Breast epithelium (tissue), 4 donors: ENCODE results near the gene ZC3H7A. TPM values are rescaled to one million over a fixed set of nuclear protein-coding genes. Genes with fewer than 3 reads are reported as not detected.

ENCODE experiments used
- DNase-seq, 2 donors: peaks; one replicate each; pipeline ENCODE4 v3.0.0-alpha.2; 2019; ENCODE audit warnings: low spot score in 2 of 2
- H3K27ac ChIP-seq, 2 donors: fragments of 200-600 bp; sonication (generic) in 1 of 2; one replicate each; pipeline ENCODE4 v1.5.1; 2016 to 2019; ENCODE audit warnings: mild to moderate bottlenecking in 1 of 2
- H3K27me3 ChIP-seq, 2 donors: fragments of 200-600 bp; sonication (generic) in 1 of 2; one replicate each; pipeline versions ENCODE4 v1.5.1 to v1.6.0; 2017 to 2019; ENCODE audit warnings: control low read depth in 1 of 2, mild to moderate bottlenecking in 1 of 2
- H3K36me3 ChIP-seq: fragments of 200-600 bp; one replicate; pipeline ENCODE4 v1.5.1; 2019
- H3K4me1 ChIP-seq, 2 donors: fragments of 200-600 bp; sonication (generic); one replicate each; pipeline ENCODE4 v1.5.1; 2016 to 2019; ENCODE audit warnings: control low read depth in 1 of 2
- H3K4me3 ChIP-seq, 3 donors: fragments of 200-600 bp; sonication (generic); 1 replicate in 2 of 3; 2 replicates in 1 of 3; pipeline ENCODE4 v1.5.1; 2016 to 2019; ENCODE audit warnings: mild to moderate bottlenecking in 3 of 3, moderate library complexity in 2 of 3
- H3K9me3 ChIP-seq, 2 donors: fragments of 200-600 bp; sonication (generic) in 1 of 2; one replicate each; pipeline ENCODE4 v1.5.1; 2016 to 2019; ENCODE audit warnings: control low read depth in 1 of 2
- CTCF ChIP-seq, 3 donors: fragments of 450-650 bp; IDR thresholded peaks; one replicate each; pipeline ENCODE4 v1.5.1; 2016 to 2017; ENCODE audit warnings: antibody characterized with exemption in 3 of 3, mild to moderate bottlenecking in 3 of 3, moderate library complexity in 3 of 3
- POLR2A ChIP-seq: fragments of 450-650 bp; IDR thresholded peaks from one replicate; pipeline ENCODE4 v1.6.1; 2016; ENCODE audit warnings: antibody characterized with exemption, mild to moderate bottlenecking, moderate library complexity
- POLR2AphosphoS5 ChIP-seq, 3 donors: sonication (generic); formaldehyde crosslinking; IDR thresholded peaks; one replicate each; pipeline ENCODE4 v1.6.1; 2017; ENCODE audit warnings: antibody characterized with exemption in 3 of 3
- intact Hi-C: fragments of 100-400 bp; cut with DNase I; formaldehyde crosslinking; loops from one replicate; pipeline ENCODE4 v1.15.1; 2023; ENCODE audit warnings: low total_unique reads
- total RNA-seq, 3 donors: library from RNA; depleted of rRNA; stranded (reverse); fragments of >200 nt; gene quantifications; one replicate each; pipeline ENCODE4 v1.1.0, GENCODE V29; 2016

ZC3H7A gene
- total RNA-seq, 3 donors from 2014 or later = 58.4 to 70.7 (median 67.5) TPM

- Histone ChIP-seq H3K9me3 (no peaks in the 10 kb centered on the region), H3K4me3 (peak overlapping the region; percentile 50 to 91 (median 87)), H3K4me1 (peaks cover 9 to 17% of the 10 kb centered on the region in 2 donors), H3K36me3 (no peaks in the 10 kb centered on the region), H3K27me3 (no peaks in the 10 kb centered on the region), H3K27ac (peak overlapping the region; percentile 97 to 98)
- no peak for TF ChIP-seq POLR2AphosphoS5 (IDR thresholded peaks at IDR 0.05)
- TF ChIP-seq CTCF (IDR thresholded peaks at IDR 0.05) = no peak
- no peak for TF ChIP-seq POLR2A
- DNase-seq = no peak
- intact Hi-C loops = no loop called here
Measured at GRCh38 chr16:11797957-11798299, 870 bp upstream of the ZC3H7A start.

GRCh38 chr16:11796227-11797165 lies 562 bp downstream of the ZC3H7A start:
- Histone ChIP-seq H3K36me3 (no peaks in the 10 kb centered on the region), H3K27me3 (no peaks in the 10 kb centered on the region), H3K9me3 (no peaks in the 10 kb centered on the region), H3K27ac (peak overlapping the region; percentile 97 to 98), H3K4me1 (peaks cover 15 to 29% of the 10 kb centered on the region in 2 donors), H3K4me3 (peak overlapping the region; percentile 77 to 91 (median 87))
- peak in 1 of 2 donors; percentile 55 for DNase-seq
- intact Hi-C loops = no loop called here
- TF ChIP-seq POLR2A (no peak), CTCF (IDR thresholded peaks at IDR 0.05) (peak in 1 of 3 donors; percentile 19)

GRCh38 chr16:11795887-11796226 lies 1.2 kb downstream of the ZC3H7A start:
- H3K27me3 ChIP-seq = no peaks in the 10 kb centered on the region
- no peak for TF ChIP-seq POLR2A
- TF ChIP-seq CTCF (IDR thresholded peaks at IDR 0.05) = no peak
- no peak for TF ChIP-seq POLR2AphosphoS5 (IDR thresholded peaks at IDR 0.05)
- no peaks in the 10 kb centered on the region for H3K9me3 ChIP-seq
- peak overlapping the region; percentile 97 to 98 for H3K27ac ChIP-seq
- intact Hi-C loops = no loop called here
- no peak for DNase-seq
- H3K4me1 ChIP-seq = peaks cover 15 to 34% of the 10 kb centered on the region in 2 donors
- peak overlapping the region; percentile 77 to 91 (median 87) for H3K4me3 ChIP-seq
- H3K36me3 ChIP-seq = no peaks in the 10 kb centered on the region

- H3K4me1 ChIP-seq = peaks cover 15 to 34% of the 10 kb centered on the region in 2 donors
- TF ChIP-seq POLR2AphosphoS5 (IDR thresholded peaks at IDR 0.05) (no peak), POLR2A (no peak), CTCF (IDR thresholded peaks at IDR 0.05) (no peak)
- no peak for DNase-seq
- H3K27ac ChIP-seq = peak overlapping the region; percentile 97 to 98
- intact Hi-C loops = no loop called here
- peak overlapping the region; percentile 77 to 91 (median 87) for H3K4me3 ChIP-seq
- H3K36me3 ChIP-seq = no peaks in the 10 kb centered on the region
- H3K27me3 ChIP-seq = no peaks in the 10 kb centered on the region
- no peaks in the 10 kb centered on the region for H3K9me3 ChIP-seq
Measured at GRCh38 chr16:11794996-11795886, 1.8 kb downstream of the ZC3H7A start.
